Lung (tissue), 5 donors: ENCODE measurements around the gene CDKN2B-AS1. TPM values are rescaled to one million over a fixed set of nuclear protein-coding genes. Genes with fewer than 3 reads are reported as not detected.

ENCODE experiments used
- polyA plus RNA-seq, 2 donors: library from polyadenylated mRNA; stranded (reverse); fragments of 200-250 nt; gene quantifications; one replicate each; pipeline ENCODE4 v1.2.1, GENCODE V29; 2013
- small RNA-seq: library from RNA; depleted of rRNA; stranded (forward); fragments of <200 nt; gene quantifications from one replicate; pipeline ENCODE3, GENCODE V24; 2014; ENCODE audit warnings: low replicate concordance
- total RNA-seq, 2 donors: library from RNA; depleted of rRNA in 1 of 2; stranded (reverse); fragments of >200 nt in 1 of 2; gene quantifications; one replicate each; pipeline ENCODE4 v1.2.1, GENCODE V29; 2014 to 2021
- donor health status: Bipolar disorder and iron deficiency.
- donor health status: healthy.
- donor health status: DM: yes; HTN: yes; CAD: no.

CDKN2B-AS1 gene
- total and polyA plus RNA-seq, 4 donors, result 0.32 to 1.2 (median 0.59) TPM

Small RNA genes within 50 kb of the gene (small RNA-seq; reads per million reads assigned to genes)
- gene RF01909 (not detected), gene RF02045 (not detected)

Other genes starting within 250 kb of the CDKN2B-AS1 start
- 10 to 100 TPM; 26.4 to 31.5 TPM for gene MTAP, start 192.2 kb upstream of the CDKN2B-AS1 start, total RNA-seq
- gene MTAP, start 192.2 kb upstream of the CDKN2B-AS1 start, polyA plus RNA-seq, result 10 to 100 TPM in 1 of 2 donors, 1 to 10 TPM in 1; 10.0 to 11.1 TPM
- 1 to 10 TPM in 1 of 2 donors, under 1 TPM in 1; 0.54 to 4.8 TPM for gene CDKN2A, start 399 bp upstream of the CDKN2B-AS1 start, total RNA-seq
- 1 to 10 TPM; 1.0 to 1.2 TPM for gene CDKN2A, start 399 bp upstream of the CDKN2B-AS1 start, polyA plus RNA-seq
- gene CDKN2B, start 14.5 kb downstream of the CDKN2B-AS1 start, total RNA-seq, result 10 to 100 TPM in 1 of 2 donors, 1 to 10 TPM in 1; 5.5 to 16.1 TPM
- 10 to 100 TPM in 1 of 2 donors, 1 to 10 TPM in 1; 9.3 to 13.1 TPM for gene CDKN2B, start 14.5 kb downstream of the CDKN2B-AS1 start, polyA plus RNA-seq